Osteoblast (primary cell): Measurements from ENCODE around the gene ARHGEF18. TPM values are rescaled to one million over a fixed set of nuclear protein-coding genes. Genes with fewer than 3 reads are reported as not detected.

ENCODE experiments used
- DNase-seq: peaks from one replicate; pipeline ENCODE4 v3.0.0; 2011; ENCODE audit warnings: low spot score, mixed read lengths; ENCODE audit not compliant: insufficient read length; ENCODE audit errors: missing footprints
- H2AFZ ChIP-seq: 2 replicates; pipeline ENCODE4 v1.6.0; 2011; ENCODE audit warnings: mild to moderate bottlenecking, low read length
- H3K27ac ChIP-seq: 2 replicates; pipeline ENCODE4 v1.5.1; 2011; ENCODE audit warnings: mild to moderate bottlenecking, low read depth, low read length, moderate library complexity
- H3K27me3 ChIP-seq: 2 replicates; pipeline ENCODE4 v1.6.0; 2012; ENCODE audit warnings: mild to moderate bottlenecking, control low read depth, inconsistent platforms, low read length, moderate library complexity; ENCODE audit not compliant: insufficient read depth
- H3K36me3 ChIP-seq: 2 replicates; pipeline ENCODE4 v1.5.1; 2011; ENCODE audit warnings: mild to moderate bottlenecking, low read length, control low read depth, moderate library complexity; ENCODE audit not compliant: insufficient read depth
- H3K4me1 ChIP-seq: 2 replicates; pipeline ENCODE4 v1.5.1; 2011; ENCODE audit warnings: mild to moderate bottlenecking, low read length, control low read depth, moderate library complexity; ENCODE audit not compliant: insufficient read depth
- H3K4me2 ChIP-seq: 2 replicates; pipeline ENCODE4 v1.6.0; 2011; ENCODE audit warnings: mild to moderate bottlenecking, low read length; ENCODE audit not compliant: insufficient read depth
- H3K4me3 ChIP-seq: fragments of 200-600 bp; sonication (generic); 3 replicates; pipeline ENCODE4 v1.5.1; 2012; ENCODE audit warnings: mild to moderate bottlenecking, low read length, inconsistent platforms; ENCODE audit not compliant: insufficient read depth
- H3K79me2 ChIP-seq: 2 replicates; pipeline ENCODE4 v1.6.0; 2012; ENCODE audit warnings: mild to moderate bottlenecking, low read length, control low read depth, inconsistent platforms; ENCODE audit not compliant: insufficient read depth
- H3K9me3 ChIP-seq: 2 replicates; pipeline ENCODE4 v1.5.1; 2011; ENCODE audit warnings: low read depth, low read length, control low read depth
- H4K20me1 ChIP-seq: 2 replicates; pipeline ENCODE4 v1.6.0; 2012; ENCODE audit warnings: mild to moderate bottlenecking, low read length, control low read depth; ENCODE audit not compliant: insufficient read depth
- total RNA-seq: library from RNA; depleted of rRNA; stranded (reverse); fragments of >200 nt; gene quantifications from 2 replicates; pipeline ENCODE4 v1.2.3, GENCODE V29; 2012
- TF ChIP-seq, protein P1 (sequence below): IDR thresholded peaks from 2 replicates; pipeline ENCODE4 v1.5.1; 2011; ENCODE audit warnings: mild to moderate bottlenecking, low read depth, low read length, moderate library complexity; ENCODE audit errors: extremely low read depth

The ARHGEF18 gene
- 32.1 and 44.5 TPM in 2 replicates for total RNA-seq

DNA sequence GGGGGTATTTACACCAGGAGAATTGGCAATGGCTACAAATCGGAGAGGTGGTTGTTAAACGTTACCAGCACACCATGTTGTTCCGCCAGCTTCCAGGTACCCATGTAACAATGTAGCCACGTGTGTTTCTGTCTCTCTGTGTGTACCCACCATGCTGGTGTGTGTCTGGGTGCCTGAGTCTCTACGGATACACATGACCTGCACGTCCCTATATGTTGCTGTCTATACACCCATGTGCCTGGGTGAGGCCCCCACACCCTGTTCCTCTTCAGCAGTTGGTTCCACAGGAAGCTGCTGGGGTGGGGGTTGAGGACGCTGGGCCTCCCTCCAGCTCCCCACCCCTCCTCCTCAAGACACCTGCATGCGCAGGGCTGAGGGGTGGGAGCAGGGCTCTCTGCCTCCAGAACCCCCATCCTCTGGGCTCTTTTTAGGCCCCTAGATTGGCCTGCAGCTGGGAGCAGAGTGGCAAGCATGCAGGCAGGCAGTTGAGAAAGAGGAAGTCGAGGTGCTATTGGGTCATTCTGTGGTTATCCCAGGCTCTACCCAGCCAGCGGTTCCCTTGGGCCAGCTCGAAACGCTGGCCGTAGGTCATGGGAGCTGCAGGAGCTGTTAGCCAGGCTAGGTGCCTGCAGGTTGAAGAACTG lies at the start of gene ARHGEF18:
TSS of gene ARHGEF18 (plus strand) at position 351 of the 644 bp plus-strand sequence. CDS start 13,954 bp downstream, outside the sequence.
- no peaks in the 10 kb centered on the region for H3K36me3 ChIP-seq
- no peak within 1 kb of the TSS for H3K4me3 ChIP-seq
- no peak within 1 kb of the TSS for H3K27ac ChIP-seq
- H3K4me2 ChIP-seq: no peak within 1 kb of the TSS
- no peak within 1 kb of the TSS for H2AFZ ChIP-seq
- H3K79me2 ChIP-seq: no peaks in the 10 kb centered on the region
- no peak for DNase-seq
- TF ChIP-seq, protein P1, sequence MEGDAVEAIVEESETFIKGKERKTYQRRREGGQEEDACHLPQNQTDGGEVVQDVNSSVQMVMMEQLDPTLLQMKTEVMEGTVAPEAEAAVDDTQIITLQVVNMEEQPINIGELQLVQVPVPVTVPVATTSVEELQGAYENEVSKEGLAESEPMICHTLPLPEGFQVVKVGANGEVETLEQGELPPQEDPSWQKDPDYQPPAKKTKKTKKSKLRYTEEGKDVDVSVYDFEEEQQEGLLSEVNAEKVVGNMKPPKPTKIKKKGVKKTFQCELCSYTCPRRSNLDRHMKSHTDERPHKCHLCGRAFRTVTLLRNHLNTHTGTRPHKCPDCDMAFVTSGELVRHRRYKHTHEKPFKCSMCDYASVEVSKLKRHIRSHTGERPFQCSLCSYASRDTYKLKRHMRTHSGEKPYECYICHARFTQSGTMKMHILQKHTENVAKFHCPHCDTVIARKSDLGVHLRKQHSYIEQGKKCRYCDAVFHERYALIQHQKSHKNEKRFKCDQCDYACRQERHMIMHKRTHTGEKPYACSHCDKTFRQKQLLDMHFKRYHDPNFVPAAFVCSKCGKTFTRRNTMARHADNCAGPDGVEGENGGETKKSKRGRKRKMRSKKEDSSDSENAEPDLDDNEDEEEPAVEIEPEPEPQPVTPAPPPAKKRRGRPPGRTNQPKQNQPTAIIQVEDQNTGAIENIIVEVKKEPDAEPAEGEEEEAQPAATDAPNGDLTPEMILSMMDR: no peak
- no peaks in the 10 kb centered on the region for H3K9me3 ChIP-seq
- H3K4me1 ChIP-seq: no peaks in the 10 kb centered on the region
- H3K27me3 ChIP-seq: no peaks in the 10 kb centered on the region
- no peaks in the 10 kb centered on the region for H4K20me1 ChIP-seq

DNA sequence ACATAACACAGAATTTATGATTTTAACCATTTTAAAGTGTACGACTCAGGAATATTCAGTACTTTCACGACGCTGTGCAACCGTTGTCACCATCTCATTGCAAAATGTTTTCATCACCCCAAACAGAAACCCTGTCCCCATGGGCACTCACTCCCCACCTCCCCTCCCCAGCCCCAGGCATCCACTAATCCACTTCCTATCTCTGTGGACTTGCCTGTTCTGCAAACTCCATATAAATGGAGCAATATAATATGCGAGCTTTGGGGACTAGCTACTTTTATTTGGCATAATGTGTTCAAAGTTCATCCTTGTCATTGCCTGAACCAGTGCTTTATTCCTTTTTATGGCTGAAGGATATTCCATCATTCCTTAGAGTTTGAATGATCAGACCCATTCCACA lies 47.2 kb upstream of the ARHGEF18 start:
- Histone ChIP-seq H3K79me2 (no peaks in the 10 kb centered on the region), H3K27me3 (peaks cover 5% of the 10 kb centered on the region), H2AFZ (no peak overlapping the region), H3K36me3 (no peaks in the 10 kb centered on the region), H3K4me1 (no peaks in the 10 kb centered on the region), H3K9me3 (no peaks in the 10 kb centered on the region), H3K4me3 (no peak overlapping the region), H4K20me1 (no peaks in the 10 kb centered on the region), H3K4me2 (no peak overlapping the region), H3K27ac (no peak overlapping the region)
- TF ChIP-seq, protein P1: no peak
- no peak for DNase-seq

DNA sequence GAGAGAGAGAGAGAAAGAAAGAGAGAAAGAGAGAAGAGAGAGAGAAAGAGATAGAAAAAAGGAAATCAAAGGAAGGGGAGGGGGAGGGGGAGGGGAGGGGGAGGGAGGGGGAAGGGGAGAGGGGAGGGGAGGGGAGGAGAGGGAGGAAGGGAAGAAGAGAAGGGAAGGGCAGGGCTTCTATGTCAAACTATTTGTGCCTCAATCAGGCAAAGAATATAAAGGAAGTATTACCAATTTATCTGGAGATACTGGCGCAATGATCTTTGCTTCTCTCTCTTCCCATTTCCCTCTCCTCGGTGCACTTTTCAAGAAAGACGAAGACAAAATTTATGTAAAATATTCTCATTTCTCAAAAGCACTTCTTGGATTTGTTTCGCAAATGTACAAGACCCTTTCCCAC lies 45.3 kb upstream of the ARHGEF18 start:
- Histone ChIP-seq H3K4me2 (no peak overlapping the region), H2AFZ (no peak overlapping the region), H3K27ac (no peak overlapping the region), H3K79me2 (no peaks in the 10 kb centered on the region), H3K36me3 (no peaks in the 10 kb centered on the region), H3K4me3 (no peak overlapping the region), H3K4me1 (no peaks in the 10 kb centered on the region), H4K20me1 (no peaks in the 10 kb centered on the region), H3K9me3 (no peaks in the 10 kb centered on the region), H3K27me3 (peaks cover under 1% of the 10 kb centered on the region)
- TF ChIP-seq, protein P1: no peak
- no peak for DNase-seq

GRCh38 chr19:7304200-7304599 lies 44.5 kb upstream of the ARHGEF18 start:
- Histone ChIP-seq H3K9me3 (no peaks in the 10 kb centered on the region), H3K27me3 (no peaks in the 10 kb centered on the region), H3K4me2 (no peak overlapping the region), H3K4me3 (no peak overlapping the region), H4K20me1 (no peaks in the 10 kb centered on the region), H3K4me1 (no peaks in the 10 kb centered on the region), H3K36me3 (no peaks in the 10 kb centered on the region), H3K79me2 (no peaks in the 10 kb centered on the region), H3K27ac (no peak overlapping the region), H2AFZ (no peak overlapping the region)
- TF ChIP-seq, protein P1: no peak
- no peak for DNase-seq
